HepG2 (cell line): ENCODE measurements around the gene QSOX1.

Source experiments
- MATR3 ChIP-seq: sonication (generic); formaldehyde crosslinking; IDR thresholded peaks from 2 replicates; pipeline ENCODE4 v1.4.0; 2020; ENCODE audit warnings: missing genetic modification reagents
- MEIS2 ChIP-seq: sonication (generic); formaldehyde crosslinking; IDR thresholded peaks from 2 replicates; pipeline ENCODE4 v1.9.0; 2021; ENCODE audit warnings: mild to moderate bottlenecking, missing genetic modification reagents
- MTA3 ChIP-seq: sonication (generic); formaldehyde crosslinking; IDR thresholded peaks from 2 replicates; pipeline ENCODE4 v1.4.0; 2020; ENCODE audit warnings: missing genetic modification reagents
- POLR2A ChIP-seq, 2 experiments: IDR thresholded peaks; 2 replicates each; pipeline ENCODE4 v1.6.1; 2011; ENCODE audit warnings: low read depth in 2 of 2, low read length in 2 of 2, mild to moderate bottlenecking in 1 of 2, moderate library complexity in 1 of 2; ENCODE audit not compliant: insufficient read depth in 1 of 2
- RAD21 ChIP-seq: fragments of 450-650 bp; formaldehyde crosslinking; IDR thresholded peaks from 2 replicates; pipeline ENCODE4 v1.5.0; 2020; ENCODE audit warnings: mild to moderate bottlenecking
- ZNF703 ChIP-seq: sonication (generic); formaldehyde crosslinking; IDR thresholded peaks from 2 replicates; pipeline ENCODE4 v1.5.1; 2020; ENCODE audit warnings: missing genetic modification reagents, mild to moderate bottlenecking, moderate library complexity, borderline replicate concordance
- TF ChIP-seq, protein P1 (sequence below): sonication (generic); formaldehyde crosslinking; IDR thresholded peaks from 2 replicates; pipeline ENCODE4 v1.5.0; 2020; ENCODE audit warnings: mild to moderate bottlenecking, missing genetic modification reagents, moderate library complexity

DNA sequence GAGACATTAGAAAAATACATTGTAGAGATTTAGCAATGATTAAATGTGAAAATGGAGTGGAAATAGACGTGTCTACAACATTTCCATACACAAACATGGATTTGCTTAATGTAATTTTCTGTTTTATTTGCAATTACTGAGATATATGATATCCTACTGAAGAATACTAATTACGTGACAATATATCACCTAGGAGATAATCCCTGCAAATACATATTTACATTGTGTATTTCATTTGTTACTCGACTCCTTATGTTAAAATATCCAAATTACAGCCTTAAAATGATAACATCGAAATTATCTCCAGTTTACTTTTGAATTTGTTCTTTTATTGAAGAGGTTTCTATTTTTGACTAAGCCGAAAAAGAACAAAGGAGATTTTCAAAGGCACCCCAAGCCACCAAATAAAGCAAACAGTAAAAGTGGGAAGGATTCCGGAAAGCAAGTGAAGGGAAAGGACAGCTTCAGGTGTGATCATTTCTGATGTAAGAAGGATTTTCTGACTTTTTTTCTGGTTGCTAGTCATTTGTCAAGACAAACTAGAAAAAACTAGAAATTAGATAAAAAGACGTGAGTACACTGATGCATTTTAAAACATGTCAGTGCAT is 83.3 kb downstream of the QSOX1 start:
- no peak for TF ChIP-seq MTA3 (CRISPR knock-in tag)
- no peak for TF ChIP-seq ZNF703
- TF ChIP-seq, protein P1, sequence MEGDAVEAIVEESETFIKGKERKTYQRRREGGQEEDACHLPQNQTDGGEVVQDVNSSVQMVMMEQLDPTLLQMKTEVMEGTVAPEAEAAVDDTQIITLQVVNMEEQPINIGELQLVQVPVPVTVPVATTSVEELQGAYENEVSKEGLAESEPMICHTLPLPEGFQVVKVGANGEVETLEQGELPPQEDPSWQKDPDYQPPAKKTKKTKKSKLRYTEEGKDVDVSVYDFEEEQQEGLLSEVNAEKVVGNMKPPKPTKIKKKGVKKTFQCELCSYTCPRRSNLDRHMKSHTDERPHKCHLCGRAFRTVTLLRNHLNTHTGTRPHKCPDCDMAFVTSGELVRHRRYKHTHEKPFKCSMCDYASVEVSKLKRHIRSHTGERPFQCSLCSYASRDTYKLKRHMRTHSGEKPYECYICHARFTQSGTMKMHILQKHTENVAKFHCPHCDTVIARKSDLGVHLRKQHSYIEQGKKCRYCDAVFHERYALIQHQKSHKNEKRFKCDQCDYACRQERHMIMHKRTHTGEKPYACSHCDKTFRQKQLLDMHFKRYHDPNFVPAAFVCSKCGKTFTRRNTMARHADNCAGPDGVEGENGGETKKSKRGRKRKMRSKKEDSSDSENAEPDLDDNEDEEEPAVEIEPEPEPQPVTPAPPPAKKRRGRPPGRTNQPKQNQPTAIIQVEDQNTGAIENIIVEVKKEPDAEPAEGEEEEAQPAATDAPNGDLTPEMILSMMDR (CRISPR knock-in tag) = no peak
- no peak for TF ChIP-seq POLR2A (IDR thresholded peaks at IDR 0.05; ENCODE audit: insufficient read depth in 1 of 2, low read depth in 2 of 2, low read length in 2 of 2)
- TF ChIP-seq RAD21 = no peak
- TF ChIP-seq MATR3 = no peak
- TF ChIP-seq MEIS2 (CRISPR knock-in tag) = no peak
